HG03060 (cell line): Measurements from ENCODE around the gene KLHL26.
"Not testable (repeated sequence)": the region's sequence is repeated elsewhere in the genome, so short reads cannot be mapped to it uniquely, and the experiment has no call there.

Source experiments
- ATAC-seq: cut with Tn5 transposase; IDR thresholded peaks from one replicate; pipeline ENCODE4 v1.9.1; 2021; ENCODE audit warnings: low read depth, moderate number of reproducible peaks; ENCODE audit not compliant: unreplicated experiment

KLHL26 gene

DNA sequence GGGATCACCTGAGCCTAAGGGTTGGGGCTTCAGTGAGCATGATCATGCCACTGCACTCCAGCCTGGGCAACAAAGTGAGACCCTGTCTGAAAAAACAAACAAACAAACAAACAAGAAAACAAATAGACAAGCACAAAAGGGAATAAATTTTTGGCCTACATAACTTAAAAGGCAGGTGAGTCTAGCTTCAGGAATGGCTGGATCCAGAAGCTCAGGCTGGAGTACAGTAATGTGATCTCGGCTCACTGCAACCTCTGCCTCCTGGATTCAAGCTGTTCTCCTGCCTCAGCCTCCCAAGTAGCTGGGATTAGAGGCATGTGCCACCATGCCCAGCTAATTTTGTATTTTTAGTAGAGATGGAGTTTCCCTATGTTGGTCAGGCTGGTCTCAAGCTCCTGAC, 43.3 kb downstream of the KLHL26 start:
- not testable (repeated sequence) for ATAC-seq

DNA sequence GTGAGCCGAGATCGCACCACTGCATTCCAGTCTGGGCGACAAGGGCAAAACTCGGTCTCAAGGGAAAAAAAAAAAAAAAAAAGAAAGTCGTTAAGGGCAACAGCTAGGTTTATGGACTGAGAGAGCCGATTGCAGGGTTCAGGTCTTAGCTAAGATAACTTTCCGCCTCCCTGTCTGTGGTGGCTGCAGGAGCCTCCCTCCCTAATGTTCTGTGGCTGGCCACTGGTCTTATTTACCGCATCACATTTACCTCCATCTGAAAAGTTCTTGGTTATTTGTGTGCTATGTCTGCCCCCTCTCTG, 45.9 kb downstream of the KLHL26 start:
- ATAC-seq = no peak

DNA sequence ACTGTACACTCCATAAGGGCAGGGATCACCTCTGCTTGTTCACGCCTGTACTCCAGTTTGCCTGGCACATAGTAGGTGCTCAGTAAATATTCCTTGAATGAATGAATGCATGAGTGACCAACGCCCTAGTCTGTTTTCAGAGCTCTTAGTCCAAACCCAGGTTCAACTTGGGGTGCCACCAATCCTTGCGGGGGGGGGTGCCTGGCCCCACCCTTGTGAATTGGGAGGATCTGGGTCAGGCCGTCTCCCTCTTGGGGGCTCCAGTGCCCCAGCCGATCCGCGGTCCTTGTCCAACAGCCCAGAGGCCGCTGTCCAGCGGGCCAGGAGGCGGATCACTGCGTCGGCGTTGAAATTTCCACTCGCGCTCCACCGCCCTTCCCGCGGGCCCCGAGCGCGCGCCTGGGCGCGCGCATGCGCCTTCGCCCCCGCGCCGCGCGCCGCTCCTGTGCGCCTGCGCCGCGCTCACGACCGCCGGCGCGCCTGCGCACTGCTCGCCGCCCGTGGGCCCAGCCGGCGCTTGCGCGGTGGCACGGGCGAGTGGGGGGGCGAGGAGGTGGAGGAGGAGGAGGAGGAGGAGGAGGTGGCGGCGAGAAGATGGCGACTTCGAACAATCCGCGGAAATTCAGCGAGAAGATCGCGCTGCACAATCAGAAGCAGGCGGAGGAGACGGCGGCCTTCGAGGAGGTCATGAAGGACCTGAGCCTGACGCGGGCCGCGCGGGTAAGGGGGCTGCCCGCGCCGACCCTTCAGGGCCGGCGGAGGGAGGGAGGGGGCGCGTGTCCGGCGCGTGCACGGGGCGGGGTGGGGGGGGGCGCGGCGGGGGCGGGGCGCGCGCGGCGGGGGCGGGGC, 46.5 kb downstream of the KLHL26 start, which contains the start of gene CRTC1:
Gene CRTC1, plus strand, starts transcription at position 572 of the 849 bp plus-strand sequence. Its CDS starts 23 bp downstream, at position 595.
- no peak for ATAC-seq

DNA sequence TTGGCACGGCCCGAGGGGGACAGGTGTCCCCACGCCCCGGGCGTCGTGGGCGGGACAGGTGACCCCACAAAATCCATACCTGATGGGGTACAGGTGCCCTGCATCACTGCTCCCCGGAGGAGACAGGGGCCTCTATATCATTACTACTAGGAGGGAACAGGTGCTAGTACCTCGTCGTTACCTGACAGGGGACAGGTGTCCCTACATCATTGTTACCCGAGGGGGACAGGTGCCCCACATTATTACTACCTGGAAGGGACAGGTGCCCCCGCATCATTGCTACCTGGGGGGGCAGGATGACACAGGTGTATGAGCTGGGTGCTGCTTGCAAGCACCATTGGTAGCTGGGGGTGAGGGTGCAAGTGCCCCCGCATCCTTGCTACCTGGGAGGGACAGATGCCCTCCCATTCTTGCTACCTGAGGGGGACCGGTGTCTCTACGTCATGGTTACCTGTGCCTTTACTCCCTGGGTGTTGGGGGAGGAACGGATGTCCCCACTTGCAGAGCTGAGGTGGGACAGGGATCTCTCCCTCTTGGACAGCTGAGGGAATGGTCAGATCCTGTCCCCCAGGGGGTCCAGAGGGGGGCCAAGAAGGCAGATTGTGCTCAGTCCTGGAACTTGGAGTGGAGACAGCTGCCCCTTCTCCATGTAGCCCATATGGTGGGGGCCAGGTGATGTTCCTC, 47.3 kb downstream of the KLHL26 start:
- ATAC-seq = no peak

DNA sequence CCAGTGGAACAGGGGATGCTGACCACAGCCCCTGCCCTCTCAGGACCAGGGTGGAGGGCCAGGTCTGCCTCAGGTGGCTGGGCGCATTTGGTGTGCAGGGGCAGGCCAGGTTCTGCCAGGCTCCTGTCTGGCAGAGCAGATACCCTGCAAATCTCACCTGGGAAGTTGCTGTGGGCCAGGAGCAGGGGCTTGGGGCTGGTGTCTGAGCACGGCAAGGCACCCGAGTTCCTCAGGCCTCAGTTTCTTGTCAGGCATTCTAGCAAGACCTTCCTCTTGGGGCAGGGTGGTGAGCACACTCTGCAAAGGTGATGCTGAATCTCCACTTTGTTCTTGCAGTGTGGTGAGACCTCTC, 47.8 kb downstream of the KLHL26 start:
- ATAC-seq = no peak

DNA sequence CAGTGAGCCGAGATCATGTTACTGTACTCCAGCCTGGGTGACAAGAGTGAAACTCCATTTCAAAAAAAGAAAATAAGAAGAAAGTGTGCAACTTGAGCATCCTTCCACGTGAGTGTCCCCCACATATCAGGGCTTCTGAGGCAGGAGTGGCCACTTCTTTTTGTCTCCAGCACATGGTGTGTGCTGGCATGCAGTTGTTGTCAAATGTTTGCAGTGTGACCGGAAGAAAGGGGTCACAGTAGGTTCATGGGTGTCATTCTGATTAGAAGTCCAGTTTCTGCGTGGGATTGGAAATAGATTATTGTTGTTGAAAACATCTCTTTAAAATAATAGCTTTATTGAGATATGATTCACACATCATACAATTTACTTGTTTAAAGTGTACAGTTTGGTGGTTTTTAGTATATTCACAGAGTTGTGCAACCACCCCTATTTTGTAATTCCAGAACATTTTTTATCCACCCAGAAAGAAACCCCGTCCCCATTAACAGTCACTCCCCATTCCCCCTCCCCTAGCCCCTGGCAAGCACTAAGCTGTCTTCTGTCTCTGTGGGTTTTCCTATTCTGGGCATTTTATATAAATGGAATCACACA, 48.9 kb downstream of the KLHL26 start:
- no peak for ATAC-seq

DNA sequence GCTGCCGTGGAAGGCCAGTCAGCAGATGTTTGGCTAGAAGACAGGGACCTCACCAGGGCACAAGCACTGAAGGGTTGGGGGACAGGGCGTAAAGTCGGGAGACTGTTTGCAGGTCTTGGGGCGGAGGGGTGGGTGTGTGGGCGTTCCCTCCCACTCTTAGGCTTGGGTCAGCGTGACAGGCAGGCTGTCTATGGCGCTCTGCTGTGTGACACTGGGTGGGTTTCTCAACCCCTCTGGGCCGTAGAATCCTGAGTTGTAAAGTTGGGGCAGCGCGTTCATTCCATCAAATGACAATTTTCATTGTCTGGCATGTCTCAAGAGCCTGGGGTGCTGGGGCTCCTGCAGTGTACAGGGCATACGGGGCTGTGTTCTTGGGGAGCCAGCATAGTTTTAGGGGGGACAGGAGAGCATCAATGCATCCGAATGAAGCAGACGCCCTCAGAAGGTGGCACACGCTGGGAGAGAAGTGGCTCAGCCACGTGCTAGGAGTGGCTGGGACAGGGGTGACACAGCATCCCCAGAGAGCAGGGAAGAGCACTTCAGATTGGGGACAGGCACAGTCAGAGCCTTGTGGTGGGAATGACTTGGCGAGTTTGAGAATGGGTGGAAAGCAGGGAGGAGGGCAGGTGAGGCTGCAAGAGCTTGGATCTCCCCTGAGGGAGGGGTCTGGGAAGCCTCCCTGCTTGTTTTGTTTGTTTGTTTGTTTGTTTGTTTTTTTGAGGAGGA, 51.1 kb downstream of the KLHL26 start:
- no peak for ATAC-seq

DNA sequence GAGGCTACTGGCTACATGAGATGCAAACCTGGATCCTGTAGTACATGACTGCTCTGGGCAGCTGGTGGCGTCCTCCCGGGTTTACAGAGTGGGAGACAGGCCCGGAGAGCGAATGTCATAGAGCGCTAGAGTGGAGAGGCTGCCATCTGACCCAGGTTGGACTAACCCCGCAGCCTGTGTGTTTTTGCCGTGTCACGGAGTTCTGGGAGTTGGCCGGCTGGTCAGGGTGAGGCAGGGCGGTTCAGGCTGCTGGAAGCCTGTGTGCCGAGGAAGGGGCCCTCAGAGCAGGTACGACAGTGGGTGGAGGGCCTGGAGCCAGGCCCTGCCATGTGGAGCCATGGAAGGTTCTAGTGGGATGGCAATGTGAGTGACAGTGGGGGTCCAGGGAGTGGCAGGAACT, 59.2 kb downstream of the KLHL26 start:
- no peak for ATAC-seq

DNA sequence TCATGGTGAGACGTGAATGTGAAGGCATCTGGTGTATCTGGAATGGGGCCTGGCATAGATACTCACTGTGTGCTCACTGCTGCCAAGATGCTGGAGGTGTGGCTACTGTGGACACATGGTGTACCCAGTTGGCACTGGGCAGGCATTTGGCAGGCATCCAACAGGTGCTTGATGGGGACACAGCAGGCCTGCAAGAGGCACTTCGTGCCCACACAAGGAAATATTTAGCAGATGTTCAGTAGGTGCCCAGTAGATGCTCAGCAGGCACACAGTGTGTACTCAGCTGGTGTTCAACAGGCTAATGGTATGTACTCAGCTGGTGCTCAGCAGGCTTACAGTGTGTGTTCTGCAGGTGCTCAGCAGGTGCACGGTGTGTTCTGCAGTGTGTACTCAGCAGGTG, 60.9 kb downstream of the KLHL26 start:
- no peak for ATAC-seq

DNA sequence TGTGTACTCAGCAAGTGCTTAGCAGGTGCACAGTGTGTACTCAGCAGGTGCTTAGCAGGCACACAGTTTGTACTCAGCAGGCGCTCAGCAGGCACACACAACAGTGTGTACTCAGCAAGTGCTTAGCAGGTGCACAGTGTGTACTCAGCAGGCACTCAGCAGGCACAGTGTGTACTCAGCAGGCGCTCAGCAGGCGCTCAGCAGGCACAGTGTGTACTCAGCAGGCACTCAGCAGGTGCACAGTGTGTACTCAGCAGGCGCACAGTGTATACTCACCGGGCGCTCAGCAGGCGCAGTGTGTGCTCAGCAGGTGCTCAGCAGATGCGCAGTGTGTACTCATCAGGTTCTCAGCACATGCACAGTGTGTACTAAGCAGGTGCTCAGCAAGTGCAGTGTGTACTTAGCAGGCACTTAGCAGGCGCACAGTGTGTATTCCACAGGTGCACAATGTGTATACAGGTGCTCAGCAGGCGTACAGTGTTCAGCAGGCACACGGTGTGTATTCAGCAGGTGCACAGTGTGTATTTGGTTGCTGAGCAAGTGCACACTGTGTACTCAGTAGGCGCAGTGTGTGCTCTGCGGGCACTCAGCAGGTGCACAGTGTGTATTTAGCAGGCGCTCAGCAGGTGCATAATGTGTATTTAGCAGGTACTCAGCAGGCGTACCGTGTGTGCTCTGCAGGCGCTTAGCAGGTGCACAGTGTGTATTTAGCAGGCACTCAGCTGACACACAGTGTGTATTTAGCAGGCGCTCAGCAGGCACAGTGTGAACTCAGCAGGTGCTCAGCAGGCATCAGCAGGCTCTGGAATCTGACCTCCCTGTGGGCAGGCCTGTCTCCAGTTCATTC, 61.7 kb downstream of the KLHL26 start:
- no peak for ATAC-seq

DNA sequence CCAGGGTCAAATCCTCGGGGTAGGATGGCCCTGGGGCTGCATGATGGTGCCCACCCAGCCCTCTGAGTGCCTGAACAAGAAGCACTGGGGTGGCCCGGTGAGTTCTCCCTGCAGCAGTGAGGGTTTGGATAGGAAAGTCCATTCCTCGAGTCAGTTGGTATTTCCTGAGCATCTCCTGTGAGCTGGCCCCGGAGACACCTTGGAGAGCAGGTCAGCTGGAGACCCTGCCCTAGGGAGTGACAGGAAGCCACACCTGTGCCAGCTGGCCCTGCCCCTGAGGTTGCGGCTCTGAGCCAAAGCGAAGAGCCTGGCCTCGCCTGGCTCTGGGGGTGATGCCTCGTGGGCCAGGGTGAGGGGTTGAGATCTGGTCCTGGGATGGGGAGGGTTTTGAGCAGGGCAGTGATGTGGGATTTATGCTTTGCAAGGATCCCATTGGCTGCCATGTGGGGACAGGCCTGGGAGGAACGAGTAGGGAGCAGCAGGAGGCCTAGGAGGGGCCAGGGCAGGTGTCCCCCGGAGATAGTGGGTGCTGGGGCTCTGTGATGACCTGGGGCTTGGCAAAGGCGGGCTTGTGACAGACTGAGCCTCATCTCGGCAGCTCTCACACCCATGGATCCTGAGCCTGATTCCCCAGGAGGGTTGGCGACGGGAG, 62.7 kb downstream of the KLHL26 start:
- ATAC-seq = no peak

DNA sequence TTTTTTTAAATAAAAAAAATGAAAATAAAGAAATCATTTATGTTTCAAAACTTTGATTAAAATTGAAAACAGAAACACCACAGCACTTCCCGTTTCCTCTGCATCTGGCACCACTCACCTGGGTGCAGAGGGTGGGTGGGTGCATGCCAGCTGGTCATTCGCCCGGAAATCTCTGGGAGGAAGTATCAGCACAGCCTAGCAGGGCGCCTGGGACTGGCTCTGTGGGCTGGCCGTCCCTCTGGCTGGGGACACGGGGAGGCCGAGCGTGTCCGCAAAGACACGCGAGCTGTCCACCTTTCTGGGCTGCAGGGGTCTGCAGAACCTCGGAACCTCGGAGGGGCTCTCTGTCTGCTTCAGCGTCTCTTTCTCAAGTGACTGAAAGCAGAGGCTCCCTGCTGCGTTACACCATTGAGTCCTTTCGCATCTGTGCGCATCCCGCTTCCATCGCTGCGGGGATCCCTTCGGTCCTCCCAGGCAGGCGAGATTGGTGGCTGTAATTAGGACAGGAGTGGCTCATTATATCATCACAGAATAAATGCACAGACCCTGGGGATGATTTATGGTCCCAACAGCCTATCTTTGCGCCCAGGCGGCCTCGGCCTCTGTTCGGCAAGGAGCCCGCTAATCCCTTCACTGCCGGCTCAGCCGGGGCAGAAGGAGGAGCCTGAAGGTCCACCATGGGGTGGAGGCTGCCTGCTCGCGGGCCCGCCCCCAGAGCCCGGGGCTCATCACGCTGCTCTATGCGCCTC, 63.8 kb downstream of the KLHL26 start:
- no peak for ATAC-seq

DNA sequence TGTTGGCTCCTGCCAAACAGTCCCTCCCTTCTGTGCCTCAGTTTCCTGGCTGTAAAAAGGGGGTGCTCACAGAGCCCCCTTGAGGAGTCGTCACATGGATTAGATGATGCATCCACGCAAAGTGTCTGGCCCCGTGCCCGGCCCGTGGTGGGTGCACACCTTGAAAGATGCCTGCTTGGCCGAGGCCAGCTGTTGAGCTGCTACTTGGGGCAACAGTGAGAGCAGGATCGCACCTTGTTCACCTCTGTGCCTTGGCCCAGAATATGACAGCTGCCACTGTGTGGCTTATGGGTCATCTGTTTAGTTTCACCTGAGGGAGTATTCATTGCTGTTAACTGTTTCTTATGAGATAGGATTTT, 64.4 kb downstream of the KLHL26 start:
- ATAC-seq = no peak

DNA sequence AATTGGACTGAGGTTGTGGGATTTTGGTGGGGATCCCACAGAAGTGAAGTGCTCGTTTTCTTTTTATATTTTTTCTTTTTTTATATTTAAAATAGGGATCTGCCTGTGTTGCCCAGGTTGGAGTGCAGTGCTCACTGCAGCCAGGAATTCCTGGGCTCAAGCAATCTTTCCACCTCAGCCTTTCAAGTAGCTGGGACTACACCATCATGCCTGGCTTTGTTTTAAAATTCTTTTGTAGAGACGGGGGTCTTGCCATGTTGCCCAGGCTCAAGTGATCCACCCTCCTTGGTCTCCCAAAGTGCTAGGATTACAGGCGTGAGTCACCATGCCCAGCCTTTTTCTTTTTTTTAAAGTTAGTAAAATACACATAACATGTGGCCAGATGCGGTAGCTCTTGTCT, 67.2 kb downstream of the KLHL26 start:
- ATAC-seq = no peak

DNA sequence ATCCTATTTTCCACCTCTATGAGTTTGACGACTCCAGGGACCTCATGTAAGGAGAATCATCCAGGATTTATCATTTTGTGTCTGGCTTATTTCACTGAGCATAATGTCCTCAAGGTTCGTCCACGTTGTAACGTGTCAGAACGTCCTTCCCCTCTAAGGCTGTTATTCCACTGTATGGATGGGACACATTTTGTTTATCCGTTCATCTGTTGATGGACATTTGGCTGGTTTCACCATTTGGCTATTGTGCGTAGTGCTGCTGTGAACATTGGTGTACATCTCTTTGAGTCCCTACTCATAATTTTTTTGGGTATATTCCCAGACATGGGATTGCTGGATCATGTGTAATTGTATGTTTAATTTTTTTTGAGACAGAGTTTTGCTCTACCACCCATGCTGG, 68.1 kb downstream of the KLHL26 start:
- ATAC-seq = no peak

DNA sequence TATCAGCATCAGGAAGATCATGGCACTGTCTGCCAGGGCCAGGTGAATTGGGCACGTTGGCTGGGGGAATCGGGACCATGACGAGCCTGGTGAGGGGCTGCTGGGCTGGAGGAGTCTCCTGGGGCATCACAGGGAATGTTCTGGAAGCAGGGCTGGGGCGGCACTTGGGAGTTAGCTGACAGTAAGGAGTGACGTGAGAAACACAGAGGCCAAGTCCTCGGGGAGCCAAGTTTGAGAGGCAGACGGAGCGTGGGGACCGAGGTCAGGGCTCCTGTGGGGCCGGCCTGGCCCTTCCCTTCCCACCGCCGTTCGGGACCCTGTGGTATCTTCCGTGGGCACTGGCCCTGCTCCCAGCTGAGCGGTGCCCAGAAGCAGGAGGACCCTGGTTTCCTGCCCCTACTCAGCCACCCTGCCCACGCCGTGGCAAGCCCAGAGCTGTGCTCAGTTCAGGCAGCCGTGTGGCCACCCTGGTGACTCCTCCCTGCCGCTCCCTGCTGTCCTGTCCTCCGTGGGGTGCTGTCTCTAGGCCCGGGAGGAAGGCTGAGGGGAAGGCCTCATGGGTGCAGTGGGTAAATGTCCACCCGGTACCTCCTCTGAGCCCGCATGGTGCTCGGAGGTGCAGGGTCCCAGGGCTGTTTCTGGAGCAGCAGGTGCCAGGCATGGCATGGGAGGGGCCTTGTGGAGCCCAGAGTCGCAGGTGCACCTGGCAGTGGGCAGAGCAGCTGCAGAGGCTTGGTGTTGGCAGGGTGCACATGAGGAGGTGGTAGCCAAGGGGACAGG, 71.8 kb downstream of the KLHL26 start:
- ATAC-seq = no peak

DNA sequence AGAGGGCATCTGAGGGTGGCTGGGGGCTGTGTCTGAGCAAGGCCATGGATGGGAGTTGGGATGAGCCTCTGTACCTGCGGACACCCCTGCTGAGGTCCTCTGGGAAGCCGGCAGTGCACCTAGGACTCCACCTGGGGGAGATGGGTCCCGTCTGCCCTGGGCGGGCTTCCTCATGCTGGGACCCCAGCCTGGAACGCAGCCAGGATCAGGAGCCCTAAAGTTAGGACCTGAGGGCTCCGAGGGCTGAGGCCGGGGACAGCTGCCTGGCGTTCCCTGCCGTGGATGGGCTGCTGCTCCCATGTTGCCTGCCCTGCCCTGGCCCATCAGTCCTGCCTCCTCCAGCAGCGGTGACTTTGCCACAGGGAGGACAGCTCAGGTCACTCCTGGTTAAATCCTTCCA, 72.7 kb downstream of the KLHL26 start:
- no peak for ATAC-seq

DNA sequence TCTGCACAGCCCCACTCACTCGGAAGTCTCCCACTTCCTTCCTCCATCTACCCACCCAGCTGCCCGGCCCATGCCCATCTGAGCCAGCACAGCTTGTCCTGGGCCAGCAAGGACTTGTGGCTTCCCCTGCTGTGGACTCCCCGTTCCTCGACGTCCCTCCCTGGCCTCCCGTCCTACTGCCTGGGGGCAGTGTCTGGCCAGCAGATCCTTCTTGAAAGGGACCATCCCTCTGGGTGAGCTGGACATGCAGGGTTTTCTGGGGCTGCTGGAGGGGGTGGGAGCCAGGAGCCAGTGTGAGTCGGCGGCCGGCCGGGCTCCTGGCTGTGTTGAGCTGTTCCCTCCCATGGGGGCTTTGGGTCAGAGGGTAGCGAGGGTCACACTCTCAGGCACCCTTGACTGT, 73.4 kb downstream of the KLHL26 start:
- no peak for ATAC-seq
